ENCODE data around the gene ETV6.

The ETV6 gene

GRCh38 chr12:11758087-11758486, 108.6 kb downstream of the ETV6 start:
- no peak overlapping the region for H3K27ac ChIP-seq
- TF ChIP-seq CTCF (IDR thresholded peaks at IDR 0.05): no peak
- no peak for TF ChIP-seq ZFX (IDR thresholded peaks at IDR 0.05; ENCODE audit: borderline replicate concordance)

GRCh38 chr12:11758510-11759493, 109.3 kb downstream of the ETV6 start:
- H3K27ac ChIP-seq: no peak overlapping the region
- TF ChIP-seq CTCF (IDR thresholded peaks at IDR 0.05) (no peak), ZFX (IDR thresholded peaks at IDR 0.05; ENCODE audit: borderline replicate concordance) (no peak)

- TF ChIP-seq ZFX (IDR thresholded peaks at IDR 0.05; ENCODE audit: borderline replicate concordance) (no peak), CTCF (IDR thresholded peaks at IDR 0.05) (no peak)
Observed at GRCh38 chr12:11759494-11759878, 110.0 kb downstream of the ETV6 start.

GRCh38 chr12:11759899-11760298, 110.4 kb downstream of the ETV6 start:
- no peak overlapping the region for H3K27ac ChIP-seq
- TF ChIP-seq ZFX (IDR thresholded peaks at IDR 0.05; ENCODE audit: borderline replicate concordance) (no peak), CTCF (IDR thresholded peaks at IDR 0.05) (no peak)

More at GRCh38 chr12:11759494-11759878, 110.0 kb downstream of the ETV6 start:
- no peak overlapping the region for H3K27ac ChIP-seq

GRCh38 chr12:11761869-11762567, 112.5 kb downstream of the ETV6 start:
- no peak overlapping the region for H3K27ac ChIP-seq
- no peak for TF ChIP-seq CTCF (IDR thresholded peaks at IDR 0.05)
- TF ChIP-seq ZFX (IDR thresholded peaks at IDR 0.05; ENCODE audit: borderline replicate concordance): no peak

- no peak overlapping the region for H3K27ac ChIP-seq
- TF ChIP-seq CTCF (IDR thresholded peaks at IDR 0.05) (no peak), ZFX (IDR thresholded peaks at IDR 0.05; ENCODE audit: borderline replicate concordance) (no peak)
Observed at GRCh38 chr12:11762723-11763326, 113.4 kb downstream of the ETV6 start.
